AG09309 (cell line): Measurements from ENCODE around the gene TBC1D9B.

Experiments used
- DNase-seq: peaks from one replicate; pipeline ENCODE4 v3.0.0-alpha.2; 2010; ENCODE audit warnings: low read depth
- H3K4me3 ChIP-seq: 2 replicates; pipeline ENCODE4 v1.5.1; 2011; ENCODE audit warnings: mild to moderate bottlenecking, low read depth, low read length, moderate library complexity; ENCODE audit not compliant: control insufficient read depth
- TF ChIP-seq, protein P1 (sequence below): IDR thresholded peaks from 2 replicates; pipeline ENCODE4 v1.5.1; 2011; ENCODE audit warnings: mild to moderate bottlenecking, low read depth, low read length, inconsistent platforms; ENCODE audit not compliant: insufficient read depth, control insufficient read depth; ENCODE audit errors: missing control alignments

TBC1D9B gene

DNA sequence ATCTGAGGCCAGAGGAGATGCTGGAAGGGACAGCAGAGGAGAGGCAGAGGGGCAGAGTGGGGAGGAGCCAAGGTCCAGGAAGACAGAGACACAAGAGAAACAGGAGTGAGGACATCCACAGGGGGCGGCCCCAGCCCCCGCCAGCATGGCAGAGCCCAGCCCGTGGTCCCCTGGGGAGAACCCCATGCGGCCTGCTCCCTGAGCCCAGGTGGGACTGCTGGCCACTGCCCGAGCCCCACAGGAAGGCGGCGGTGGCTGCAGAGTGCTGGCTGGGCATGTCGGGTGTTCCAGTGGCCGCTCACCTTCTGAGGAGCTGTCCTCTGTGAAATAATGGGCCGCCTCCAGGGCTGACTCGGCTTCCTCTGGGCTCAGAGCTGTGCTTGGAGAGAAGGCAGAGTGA lies 40.2 kb downstream of the TBC1D9B start:
- no peak for DNase-seq
- no peak overlapping the region for H3K4me3 ChIP-seq
- TF ChIP-seq, protein P1, sequence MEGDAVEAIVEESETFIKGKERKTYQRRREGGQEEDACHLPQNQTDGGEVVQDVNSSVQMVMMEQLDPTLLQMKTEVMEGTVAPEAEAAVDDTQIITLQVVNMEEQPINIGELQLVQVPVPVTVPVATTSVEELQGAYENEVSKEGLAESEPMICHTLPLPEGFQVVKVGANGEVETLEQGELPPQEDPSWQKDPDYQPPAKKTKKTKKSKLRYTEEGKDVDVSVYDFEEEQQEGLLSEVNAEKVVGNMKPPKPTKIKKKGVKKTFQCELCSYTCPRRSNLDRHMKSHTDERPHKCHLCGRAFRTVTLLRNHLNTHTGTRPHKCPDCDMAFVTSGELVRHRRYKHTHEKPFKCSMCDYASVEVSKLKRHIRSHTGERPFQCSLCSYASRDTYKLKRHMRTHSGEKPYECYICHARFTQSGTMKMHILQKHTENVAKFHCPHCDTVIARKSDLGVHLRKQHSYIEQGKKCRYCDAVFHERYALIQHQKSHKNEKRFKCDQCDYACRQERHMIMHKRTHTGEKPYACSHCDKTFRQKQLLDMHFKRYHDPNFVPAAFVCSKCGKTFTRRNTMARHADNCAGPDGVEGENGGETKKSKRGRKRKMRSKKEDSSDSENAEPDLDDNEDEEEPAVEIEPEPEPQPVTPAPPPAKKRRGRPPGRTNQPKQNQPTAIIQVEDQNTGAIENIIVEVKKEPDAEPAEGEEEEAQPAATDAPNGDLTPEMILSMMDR: no peak

DNA sequence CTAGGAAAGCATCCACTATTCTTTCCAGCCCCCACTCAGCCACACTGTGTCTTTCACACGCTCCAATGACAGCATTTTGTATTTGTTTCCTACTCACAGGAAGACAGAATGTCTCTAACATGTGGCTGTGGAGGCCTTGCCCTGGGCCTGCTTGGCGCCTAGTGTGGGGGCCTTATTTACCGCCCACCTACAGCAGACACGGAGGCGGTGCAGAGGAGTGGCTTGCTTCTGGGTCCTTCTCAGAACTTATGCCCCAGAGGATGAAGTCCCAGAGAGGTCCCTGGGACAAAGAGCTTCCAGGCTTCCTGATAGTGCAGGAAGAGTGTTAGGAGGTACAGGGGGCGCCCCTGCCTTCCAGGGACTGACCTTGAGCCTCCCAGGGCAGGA lies 40.6 kb downstream of the TBC1D9B start:
- H3K4me3 ChIP-seq: no peak overlapping the region
- no peak for DNase-seq
- TF ChIP-seq, protein P1: no peak

DNA sequence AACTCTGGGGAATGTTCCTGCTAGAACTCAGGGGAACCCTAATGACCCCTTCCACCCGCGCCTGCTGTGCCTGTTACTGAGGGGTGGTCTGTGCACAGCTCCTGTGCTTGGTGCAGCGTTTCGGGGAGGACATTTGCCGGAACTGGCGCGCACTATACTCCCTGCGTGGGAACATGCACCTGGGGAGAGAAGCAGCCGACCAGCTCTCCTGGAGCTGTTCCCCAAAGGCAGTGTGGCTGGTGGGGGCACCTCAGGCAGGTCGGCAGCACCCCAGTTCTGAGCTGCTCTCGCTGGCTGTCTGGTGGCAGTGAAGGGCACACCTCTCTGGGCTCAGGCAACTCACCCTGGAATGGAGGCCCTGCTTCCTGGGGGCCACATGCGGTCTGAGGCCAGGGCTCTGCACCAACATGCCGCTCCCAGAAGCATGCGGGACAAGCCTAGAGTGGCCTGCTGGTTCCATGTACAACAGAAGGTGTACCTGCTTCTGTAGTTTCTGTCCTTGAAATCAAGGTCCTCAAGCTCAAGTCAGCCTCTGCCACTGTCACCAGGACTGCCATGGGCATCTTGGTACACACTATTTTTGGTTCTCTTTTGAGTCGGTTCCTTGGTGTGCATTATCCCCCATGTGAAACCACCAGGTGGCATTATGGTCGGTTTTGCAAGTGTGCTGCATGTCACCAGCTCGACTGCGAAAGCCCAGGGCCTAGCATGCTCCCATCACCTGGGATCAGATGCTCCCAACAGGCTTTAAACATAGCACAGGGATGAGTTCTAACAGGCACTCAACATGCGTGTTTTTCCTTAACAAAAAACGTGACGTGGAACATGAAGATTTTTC lies 41.2 kb downstream of the TBC1D9B start:
- TF ChIP-seq, protein P1: no peak
- no peak for DNase-seq
- H3K4me3 ChIP-seq: no peak overlapping the region

DNA sequence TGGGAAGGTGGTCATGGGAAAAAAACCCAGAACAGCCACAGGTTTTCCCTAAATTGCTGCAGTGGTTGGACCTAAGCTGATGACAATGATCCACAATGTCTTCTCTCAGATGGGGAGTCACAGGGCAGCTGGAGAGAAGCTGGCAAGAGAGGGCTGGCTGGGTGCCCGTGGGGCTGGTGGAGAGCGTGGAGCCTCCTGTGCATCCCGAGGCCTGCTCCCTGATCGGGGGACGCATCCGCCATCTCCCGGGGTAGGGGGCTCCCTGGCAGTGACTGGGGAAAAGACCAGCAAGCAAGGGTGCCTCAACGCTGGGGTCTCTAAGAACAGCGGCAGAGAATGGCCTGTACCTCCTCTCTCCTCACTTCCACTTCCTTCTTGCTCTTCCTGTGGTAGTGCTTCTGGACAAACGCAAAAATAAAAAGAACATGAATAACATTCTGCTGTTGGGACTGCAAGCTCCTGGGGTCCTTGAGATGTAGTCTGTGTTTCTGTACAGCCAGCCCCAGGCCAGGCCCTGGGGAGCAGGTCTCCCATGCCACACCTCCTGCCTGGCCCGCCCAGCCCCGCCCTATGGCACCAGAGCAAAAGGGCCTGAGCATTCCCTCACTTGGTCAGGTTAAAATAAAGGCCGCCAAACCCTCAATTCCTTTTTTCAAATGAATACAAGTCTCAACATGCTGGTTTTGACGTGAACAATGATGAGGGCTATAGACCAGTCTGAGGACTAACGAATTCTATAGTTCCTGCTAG lies 42.0 kb downstream of the TBC1D9B start:
- no peak for DNase-seq
- no peak overlapping the region for H3K4me3 ChIP-seq
- TF ChIP-seq, protein P1: no peak

DNA sequence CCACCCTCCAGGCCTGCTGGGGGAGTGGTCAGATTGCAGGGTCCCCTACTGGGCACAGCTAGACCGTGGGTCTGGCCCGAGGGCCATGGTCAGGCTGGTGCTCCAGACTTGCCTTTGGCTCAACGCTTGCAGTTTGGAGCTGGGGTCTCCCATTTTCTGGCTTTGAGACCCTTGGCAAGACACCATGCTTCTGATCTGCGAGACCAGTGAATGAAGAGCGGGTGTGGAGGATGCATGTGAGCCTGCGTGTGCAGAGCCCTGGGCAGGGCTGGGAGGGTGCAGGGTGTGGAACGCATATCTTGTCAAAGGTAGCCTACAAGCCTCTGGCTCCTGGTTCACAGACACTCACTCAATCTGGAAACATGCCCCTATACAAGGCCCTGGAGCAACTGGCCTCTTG lies 43.0 kb downstream of the TBC1D9B start:
- DNase-seq: no peak
- no peak overlapping the region for H3K4me3 ChIP-seq
- TF ChIP-seq, protein P1: no peak

DNA sequence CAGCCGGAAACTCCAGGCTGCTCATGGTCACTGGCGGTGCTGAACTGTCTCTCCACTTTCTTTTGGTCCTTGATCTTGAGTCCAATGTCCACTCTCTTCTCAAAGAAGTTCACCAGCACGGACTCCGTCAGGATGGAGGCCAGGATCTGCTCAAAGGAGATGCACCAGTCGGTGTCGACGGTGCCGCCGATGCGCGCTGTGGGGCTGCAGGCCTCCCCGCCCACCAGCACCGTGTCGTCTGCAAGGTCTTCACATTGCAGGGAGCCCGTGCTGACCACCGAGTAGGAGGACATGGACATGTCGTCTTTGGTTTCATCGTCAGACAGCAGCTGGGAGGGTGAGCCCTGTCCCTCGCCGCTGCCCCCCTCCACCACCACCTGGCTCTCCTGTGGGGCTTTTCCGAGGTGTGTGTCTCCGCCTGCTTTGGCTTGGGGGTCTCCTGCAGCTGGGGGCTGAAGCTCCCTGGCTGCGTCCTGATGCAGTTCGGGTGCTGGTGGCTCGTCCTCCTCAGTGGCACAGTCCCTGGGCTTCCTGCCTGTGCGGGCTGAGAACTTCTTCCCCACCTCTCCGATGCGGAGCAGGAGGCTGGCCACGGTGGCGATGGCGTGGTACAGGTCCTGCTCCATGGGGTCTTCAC lies 44.1 kb downstream of the TBC1D9B start:
- TF ChIP-seq, protein P1: no peak
- no peak for DNase-seq
- H3K4me3 ChIP-seq: no peak overlapping the region
